GM04503 (cell line): ENCODE results near the gene EMX1.
"Not testable (repeated sequence)": the region's sequence is repeated elsewhere in the genome, so short reads cannot be mapped to it uniquely, and the experiment has no call there.

Source experiments
- DNase-seq: peaks from one replicate; pipeline ENCODE4 v3.0.0-alpha.2; 2012; ENCODE audit warnings: low read depth

EMX1 gene

GRCh38 chr2:72900191-72900825, 17.0 kb upstream of the EMX1 start:
- no peak for DNase-seq

- DNase-seq = no peak
Measured at GRCh38 chr2:72901426-72901825, 15.9 kb upstream of the EMX1 start.

GRCh38 chr2:72907369-72907768, 9.9 kb upstream of the EMX1 start:
- not testable (repeated sequence) for DNase-seq

GRCh38 chr2:72908741-72909140, 8.6 kb upstream of the EMX1 start:
- no peak for DNase-seq

GRCh38 chr2:72911256-72911655, 6.1 kb upstream of the EMX1 start:
- no peak for DNase-seq

GRCh38 chr2:72913486-72914205, 3.7 kb upstream of the EMX1 start:
- DNase-seq = no peak

GRCh38 chr2:72914206-72914559, 3.1 kb upstream of the EMX1 start:
- no peak for DNase-seq

GRCh38 chr2:72914589-72915319, 2.6 kb upstream of the EMX1 start:
- DNase-seq = no peak

GRCh38 chr2:72915320-72915906, 1.9 kb upstream of the EMX1 start:
- no peak for DNase-seq

GRCh38 chr2:72915907-72916742, 1.2 kb upstream of the EMX1 start:
- DNase-seq = no peak

GRCh38 chr2:72916743-72917137, 579 bp upstream of the EMX1 start:
- DNase-seq = no peak

GRCh38 chr2:72917877-72918553, 696 bp downstream of the EMX1 start:
- no peak for DNase-seq

GRCh38 chr2:72919414-72920317, 2.3 kb downstream of the EMX1 start:
- DNase-seq = no peak

- no peak for DNase-seq
Measured at GRCh38 chr2:72920318-72921087, 3.2 kb downstream of the EMX1 start.

- no peak for DNase-seq
Measured at GRCh38 chr2:72921088-72921851, 4.0 kb downstream of the EMX1 start.

- DNase-seq = no peak
Measured at GRCh38 chr2:72921853-72922252, 4.5 kb downstream of the EMX1 start.

GRCh38 chr2:72923833-72924352, 6.6 kb downstream of the EMX1 start:
- no peak for DNase-seq
